PC-3 (cell line): ENCODE measurements around the gene MAP1LC3B2. TPM values are rescaled to one million over a fixed set of nuclear protein-coding genes. Genes with fewer than 3 reads are reported as not detected.

Experiments used
- ATAC-seq: fragments of 200-7000 bp; cut with Tn5 transposase; 2 replicates; pipeline ENCODE4 v1.9.1; 2020; ENCODE audit warnings: mild to moderate bottlenecking, moderate library complexity
- BruUV-seq: library from RNA; stranded (reverse); fragments of 400-500 nt; replicated peaks from 2 replicates; lab custom pipeline; 2021; lab: Mats Ljungman, UMichigan
- CTCF ChIA-PET: fragments of 300-600 bp; sonication (Branson Sonifier 250); formaldehyde crosslinking; loops from one replicate; lab custom pipeline; 2022; ENCODE audit warnings: antibody characterized with exemption; lab: Charles Lee
- POLR2A ChIA-PET: fragments of 300-600 bp; sonication (Branson Sonifier 250); formaldehyde crosslinking; loops from one replicate; lab custom pipeline; 2022; ENCODE audit warnings: antibody characterized with exemption; ENCODE audit not compliant: unreplicated experiment; lab: Charles Lee
- DNase-seq: peaks from one replicate; pipeline ENCODE4 v3.0.0-alpha.2; 2015
- H2AFZ ChIP-seq: fragments of 300-600 bp; sonication (generic); 2 replicates; pipeline ENCODE4 v1.6.0; 2016; ENCODE audit warnings: antibody characterized with exemption, low read length
- H3F3A ChIP-seq: fragments of 300-600 bp; sonication (generic); one replicate; pipeline ENCODE4 v1.6.0; 2017; ENCODE audit warnings: antibody characterized with exemption, low read length, control low read depth, mild to moderate bottlenecking; ENCODE audit not compliant: unreplicated experiment
- H3K27ac ChIP-seq: fragments of 300-600 bp; sonication (generic); 2 replicates; pipeline ENCODE4 v1.5.1; 2016; ENCODE audit warnings: mild to moderate bottlenecking, low read length
- H3K27me3 ChIP-seq: fragments of 300-600 bp; sonication (generic); 2 replicates; pipeline ENCODE4 v1.6.1; 2016; ENCODE audit warnings: low read length, mixed read lengths
- H3K36me3 ChIP-seq: fragments of 300-600 bp; sonication (generic); 2 replicates; pipeline ENCODE4 v1.6.1; 2016; ENCODE audit warnings: low read depth, mixed run types, low read length, mixed read lengths
- H3K4me1 ChIP-seq: fragments of 300-600 bp; sonication (generic); 2 replicates; pipeline ENCODE4 v1.5.1; 2016; ENCODE audit warnings: low read length; ENCODE audit not compliant: insufficient read depth
- H3K4me2 ChIP-seq: fragments of 300-600 bp; sonication (generic); 2 replicates; pipeline ENCODE4 v1.6.0; 2016; ENCODE audit warnings: low read length
- H3K4me3 ChIP-seq: fragments of 300-600 bp; sonication (generic); 2 replicates; pipeline ENCODE4 v1.5.1; 2016; ENCODE audit warnings: mild to moderate bottlenecking, low read length, mixed read lengths
- H3K79me2 ChIP-seq: fragments of 300-600 bp; sonication (generic); 2 replicates; pipeline ENCODE4 v1.6.1; 2017; ENCODE audit warnings: low read length, mixed read lengths
- H3K9ac ChIP-seq: fragments of 300-600 bp; sonication (generic); 2 replicates; pipeline ENCODE4 v1.6.0; 2016; ENCODE audit warnings: mild to moderate bottlenecking, low read length
- H3K9me2 ChIP-seq: fragments of 300-600 bp; sonication (generic); replicated peaks from 2 replicates; pipeline ENCODE4 v1.6.1; 2016; ENCODE audit warnings: mixed run types, low read length, mixed read lengths
- H3K9me3 ChIP-seq: fragments of 300-600 bp; sonication (generic); 2 replicates; pipeline ENCODE4 v1.6.1; 2016; ENCODE audit warnings: low read length, mixed read lengths
- H4K20me1 ChIP-seq: fragments of 300-600 bp; sonication (generic); 2 replicates; pipeline ENCODE4 v1.6.1; 2016; ENCODE audit warnings: low read length, mixed read lengths
- CTCF ChIP-seq: fragments of 300-600 bp; sonication (generic); conservative IDR thresholded peaks from 2 replicates; pipeline ENCODE4 v1.5.1; 2017; ENCODE audit warnings: antibody characterized with exemption, low read depth, mild to moderate bottlenecking, low read length
- EZH2 ChIP-seq: fragments of 300-600 bp; sonication (generic); IDR thresholded peaks from one replicate; pipeline ENCODE4 v1.6.1; 2017; ENCODE audit warnings: antibody characterized with exemption, mild to moderate bottlenecking, low read length; ENCODE audit not compliant: unreplicated experiment
- EZH2phosphoT487 ChIP-seq: fragments of 300-600 bp; sonication (generic); IDR thresholded peaks from 2 replicates; pipeline ENCODE4 v1.6.1; 2018; ENCODE audit warnings: mild to moderate bottlenecking, antibody characterized with exemption, low read length, borderline replicate concordance
- intact Hi-C: fragments of 100-400 bp; cut with micrococcal nuclease; formaldehyde crosslinking; loops from 2 replicates; pipeline ENCODE4 v1.9.0; 2023
- total RNA-seq: library from RNA; depleted of rRNA; stranded (reverse); fragments of >200 nt; gene quantifications from 2 replicates; pipeline ENCODE4 v1.2.3, GENCODE V29; 2014

MAP1LC3B2 gene
- total RNA-seq, 1 experiment from 2014 or later = not detected

GRCh38 chr12:116556356-116556952, 2.7 kb upstream of the MAP1LC3B2 start:
- Histone ChIP-seq H3K27ac (no peak overlapping the region), H3K4me1 (peaks cover 14% of the 10 kb centered on the region), H3K9ac (no peak overlapping the region), H3K9me2 (no peaks in the 10 kb centered on the region), H3F3A (no peaks in the 10 kb centered on the region), H2AFZ (no peak overlapping the region), H3K4me2 (no peak overlapping the region), H3K9me3 (no peaks in the 10 kb centered on the region), H3K79me2 (no peaks in the 10 kb centered on the region), H3K4me3 (no peak overlapping the region), H3K36me3 (no peaks in the 10 kb centered on the region), H4K20me1 (no peaks in the 10 kb centered on the region), H3K27me3 (no peaks in the 10 kb centered on the region)
- TF ChIP-seq CTCF (no peak), EZH2phosphoT487 (no peak), EZH2 (no peak)
- DNase-seq (no peak), ATAC-seq (no peak)
- ChIA-PET CTCF (no interaction called here), POLR2A (no interaction called here)
- intact Hi-C loops = no loop called here
- BruUV-seq = no TSS peak

- Histone ChIP-seq H3K36me3 (no peaks in the 10 kb centered on the region), H4K20me1 (no peaks in the 10 kb centered on the region), H3K27ac (no peak overlapping the region), H3K9me3 (no peaks in the 10 kb centered on the region), H2AFZ (no peak overlapping the region), H3K9ac (no peak overlapping the region), H3K4me3 (no peak overlapping the region), H3K79me2 (no peaks in the 10 kb centered on the region), H3K27me3 (no peaks in the 10 kb centered on the region), H3K4me1 (peaks cover 14% of the 10 kb centered on the region), H3K9me2 (no peaks in the 10 kb centered on the region), H3K4me2 (no peak overlapping the region), H3F3A (no peaks in the 10 kb centered on the region)
- CTCF ChIA-PET = no interaction called here
- ATAC-seq (no peak), DNase-seq (no peak)
- POLR2A ChIA-PET = no interaction called here
- intact Hi-C loops = no loop called here
- BruUV-seq = no TSS peak
- TF ChIP-seq EZH2 = no peak
- no peak for TF ChIP-seq EZH2phosphoT487
- TF ChIP-seq CTCF = no peak
These were observed 2.0 kb upstream of the MAP1LC3B2 start for GRCh38 chr12:116556964-116557698.
